Thoracic aorta (tissue), 2 donors: Measurements from ENCODE around the gene CYP2S1. TPM values are rescaled to one million over a fixed set of nuclear protein-coding genes. Genes with fewer than 3 reads are reported as not detected.
"Not testable (repeated sequence)": the region's sequence is repeated elsewhere in the genome, so short reads cannot be mapped to it uniquely, and the experiment has no call there.

Experiments used
- ATAC-seq: fragments of 150-250 bp; one replicate; pipeline ENCODE4 v1.8.0; 2017; ENCODE audit warnings: low read depth; ENCODE audit not compliant: insufficient number of reproducible peaks, low FRiP score
- DNase-seq: peaks from one replicate; pipeline ENCODE4 v3.0.0-alpha.2; 2020; ENCODE audit warnings: low spot score
- H3K27ac ChIP-seq, 2 donors: fragments of 200-600 bp; sonication (generic); 1 replicate in 1 of 2; 2 replicates in 1 of 2; pipeline ENCODE4 v1.5.1; 2016; ENCODE audit warnings: mild to moderate bottlenecking in 2 of 2, moderate library complexity in 2 of 2
- H3K27me3 ChIP-seq: fragments of 200-600 bp; sonication (generic); replicated peaks from 2 replicates; pipeline ENCODE4 v1.6.0; 2016; ENCODE audit warnings: mild to moderate bottlenecking; ENCODE audit not compliant: insufficient read depth
- H3K36me3 ChIP-seq: fragments of 200-600 bp; sonication (generic); one replicate; pipeline ENCODE4 v1.5.1; 2016
- H3K4me1 ChIP-seq, 2 donors: fragments of 200-600 bp; sonication (generic); 1 replicate in 1 of 2; 2 replicates in 1 of 2; pipeline versions ENCODE4 v1.5.1 to v1.6.0; 2016; ENCODE audit warnings: low read depth in 2 of 2, mild to moderate bottlenecking in 1 of 2; ENCODE audit not compliant: control insufficient read depth in 1 of 2
- H3K4me3 ChIP-seq: fragments of 200-600 bp; sonication (generic); 2 replicates; pipeline ENCODE4 v1.5.1; 2016; ENCODE audit warnings: mild to moderate bottlenecking
- H3K9me3 ChIP-seq: fragments of 200-600 bp; sonication (generic); 2 replicates; pipeline ENCODE4 v1.5.1; 2016
- total RNA-seq, 2 donors: library from RNA; depleted of rRNA; stranded (reverse); fragments of >200 nt; gene quantifications; one replicate each; pipeline versions ENCODE4 v1.1.0 to v1.2.3, GENCODE V29; 2016
- TF ChIP-seq, protein P1 (sequence below): fragments of 200-600 bp; sonication (generic); IDR thresholded peaks from one replicate; pipeline ENCODE4 v1.5.1; 2019; ENCODE audit warnings: antibody characterized with exemption

Gene CYP2S1
- total RNA-seq, 2 donors from 2014 or later, result 2.3 to 12.4 TPM

DNA sequence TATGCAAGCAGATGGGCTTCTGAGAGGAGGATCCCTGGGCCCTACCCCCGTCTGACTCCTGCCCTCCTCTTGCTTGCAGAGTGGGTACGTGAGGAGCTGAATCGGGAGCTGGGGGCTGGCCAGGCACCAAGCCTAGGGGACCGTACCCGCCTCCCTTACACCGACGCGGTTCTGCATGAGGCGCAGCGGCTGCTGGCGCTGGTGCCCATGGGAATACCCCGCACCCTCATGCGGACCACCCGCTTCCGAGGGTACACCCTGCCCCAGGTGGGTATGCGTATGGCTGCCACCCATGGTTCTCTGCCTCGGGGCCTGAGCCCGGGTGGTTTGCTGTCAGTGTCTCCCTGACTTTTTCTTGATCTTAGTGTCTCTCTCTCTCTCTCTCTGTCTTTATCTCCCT lies 10.4 kb downstream of the CYP2S1 start:
- Histone ChIP-seq H3K36me3 (no peaks in the 10 kb centered on the region), H3K27ac (no peak overlapping the region), H3K4me3 (no peak overlapping the region), H3K4me1 (peaks cover 0 to 8% of the 10 kb centered on the region in 2 donors), H3K27me3 (no peaks in the 10 kb centered on the region), H3K9me3 (no peaks in the 10 kb centered on the region)
- ATAC-seq (no peak), DNase-seq (no peak)
- TF ChIP-seq, protein P1, sequence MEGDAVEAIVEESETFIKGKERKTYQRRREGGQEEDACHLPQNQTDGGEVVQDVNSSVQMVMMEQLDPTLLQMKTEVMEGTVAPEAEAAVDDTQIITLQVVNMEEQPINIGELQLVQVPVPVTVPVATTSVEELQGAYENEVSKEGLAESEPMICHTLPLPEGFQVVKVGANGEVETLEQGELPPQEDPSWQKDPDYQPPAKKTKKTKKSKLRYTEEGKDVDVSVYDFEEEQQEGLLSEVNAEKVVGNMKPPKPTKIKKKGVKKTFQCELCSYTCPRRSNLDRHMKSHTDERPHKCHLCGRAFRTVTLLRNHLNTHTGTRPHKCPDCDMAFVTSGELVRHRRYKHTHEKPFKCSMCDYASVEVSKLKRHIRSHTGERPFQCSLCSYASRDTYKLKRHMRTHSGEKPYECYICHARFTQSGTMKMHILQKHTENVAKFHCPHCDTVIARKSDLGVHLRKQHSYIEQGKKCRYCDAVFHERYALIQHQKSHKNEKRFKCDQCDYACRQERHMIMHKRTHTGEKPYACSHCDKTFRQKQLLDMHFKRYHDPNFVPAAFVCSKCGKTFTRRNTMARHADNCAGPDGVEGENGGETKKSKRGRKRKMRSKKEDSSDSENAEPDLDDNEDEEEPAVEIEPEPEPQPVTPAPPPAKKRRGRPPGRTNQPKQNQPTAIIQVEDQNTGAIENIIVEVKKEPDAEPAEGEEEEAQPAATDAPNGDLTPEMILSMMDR, result no peak

DNA sequence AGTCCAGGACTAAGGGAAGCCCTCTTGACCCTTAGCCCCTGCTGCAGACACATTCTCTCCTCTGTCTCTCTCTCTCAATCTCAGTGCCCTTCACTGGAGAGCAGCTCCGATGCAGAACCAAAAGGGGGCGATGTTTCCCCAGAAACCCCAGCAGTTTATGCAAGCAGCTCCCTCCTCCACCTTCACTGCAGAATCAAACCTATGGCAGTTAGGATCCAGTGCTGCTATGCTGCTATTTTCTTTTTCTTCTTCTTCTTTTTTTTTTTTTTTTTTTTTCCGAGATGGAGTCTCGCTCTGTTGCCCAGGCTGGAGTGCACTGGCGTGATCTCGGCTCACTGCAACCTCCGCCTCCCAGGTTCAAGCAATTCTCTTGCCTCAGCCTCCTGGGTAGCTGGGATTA lies 11.3 kb downstream of the CYP2S1 start:
- H3K4me3 ChIP-seq, H3K27ac ChIP-seq, DNase-seq, H3K9me3 ChIP-seq, H3K4me1 ChIP-seq, H3K36me3 ChIP-seq, H3K27me3 ChIP-seq: not testable (repeated sequence)
- peak; percentile 95 for ATAC-seq
- TF ChIP-seq, protein P1, result peak; percentile 80

DNA sequence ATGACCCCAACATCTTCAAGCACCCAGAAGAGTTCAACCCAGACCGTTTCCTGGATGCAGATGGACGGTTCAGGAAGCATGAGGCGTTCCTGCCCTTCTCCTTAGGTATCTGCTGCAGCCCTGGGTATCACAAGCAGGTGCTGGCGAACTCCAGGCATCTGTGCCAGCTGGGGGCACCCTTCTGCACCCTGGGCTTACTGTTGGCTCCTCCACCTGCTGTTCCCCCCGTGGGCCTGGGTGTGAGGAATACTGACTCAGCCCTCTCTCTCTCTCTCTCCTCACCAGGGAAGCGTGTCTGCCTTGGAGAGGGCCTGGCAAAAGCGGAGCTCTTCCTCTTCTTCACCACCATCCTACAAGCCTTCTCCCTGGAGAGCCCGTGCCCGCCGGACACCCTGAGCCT lies 13.0 kb downstream of the CYP2S1 start:
- no peak for ATAC-seq
- Histone ChIP-seq H3K36me3 (no peaks in the 10 kb centered on the region), H3K4me1 (peaks cover 0 to 8% of the 10 kb centered on the region in 2 donors), H3K27ac (no peak overlapping the region), H3K27me3 (no peaks in the 10 kb centered on the region), H3K4me3 (no peak overlapping the region), H3K9me3 (no peaks in the 10 kb centered on the region)
- DNase-seq, result no peak
- TF ChIP-seq, protein P1, result no peak

DNA sequence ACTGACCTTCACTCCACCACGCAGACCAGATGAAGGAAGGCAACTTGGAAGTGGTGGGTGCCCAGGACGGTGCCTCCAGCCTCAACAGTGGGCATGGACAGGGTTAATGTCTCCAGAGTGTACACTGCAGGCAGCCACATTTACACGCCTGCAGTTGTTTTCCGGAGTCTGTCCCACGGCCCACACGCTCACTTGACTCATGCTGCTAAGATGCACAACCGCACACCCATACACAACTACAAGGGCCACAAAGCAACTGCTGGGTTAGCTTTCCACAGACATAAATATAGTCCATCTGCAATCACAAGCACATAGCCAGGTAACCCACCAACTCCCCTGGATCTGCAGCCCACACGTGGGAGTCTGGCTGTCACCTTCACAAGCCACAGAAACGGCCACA lies 13.4 kb downstream of the CYP2S1 start:
- H3K4me1 ChIP-seq, result peaks cover 0 to 8% of the 10 kb centered on the region in 2 donors
- peak overlapping the region in 1 of 2 donors; percentile 76 for H3K27ac ChIP-seq
- ATAC-seq (no peak), DNase-seq (no peak)
- no peaks in the 10 kb centered on the region for H3K36me3 ChIP-seq
- H3K9me3 ChIP-seq, result no peaks in the 10 kb centered on the region
- TF ChIP-seq, protein P1, result no peak
- no peak overlapping the region for H3K4me3 ChIP-seq
- H3K27me3 ChIP-seq, result no peaks in the 10 kb centered on the region

DNA sequence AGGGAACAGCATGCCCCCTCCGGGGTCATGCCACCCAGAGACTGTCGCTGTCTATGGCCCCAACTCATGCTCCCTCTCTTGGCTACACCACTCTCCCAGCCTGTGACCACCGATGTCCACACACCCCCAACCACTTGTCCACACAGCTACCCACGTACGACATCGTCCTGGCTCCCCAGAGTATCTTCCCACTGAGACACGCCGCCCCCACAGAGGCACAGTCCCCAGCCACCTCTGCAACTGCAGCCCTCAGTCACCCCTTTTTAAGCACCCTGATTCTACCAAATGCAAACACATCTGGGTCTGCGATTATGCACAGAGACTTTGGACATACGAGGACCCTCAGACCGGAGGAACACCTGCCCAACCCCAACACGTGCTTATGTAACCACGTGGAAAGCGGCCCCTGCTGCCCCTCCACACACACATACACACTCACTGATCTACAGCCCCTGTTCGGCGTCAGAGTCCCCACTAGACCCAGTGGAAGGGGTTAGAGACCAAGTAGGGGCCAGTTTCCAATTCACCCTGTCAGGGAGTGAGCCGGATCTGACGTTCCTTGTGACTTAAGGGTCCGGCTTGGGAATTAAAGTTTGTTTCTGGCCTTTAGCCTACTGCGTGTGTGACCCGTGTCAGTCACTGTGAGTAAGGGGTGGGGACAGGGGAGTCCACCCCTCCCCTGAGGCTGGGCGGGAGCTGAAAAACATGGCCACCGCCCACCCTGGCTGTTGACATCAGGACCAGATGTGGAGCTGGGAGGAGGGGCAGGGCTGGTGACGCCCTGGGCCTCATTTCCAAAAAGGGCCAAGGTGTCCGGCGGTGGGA lies 14.1 kb downstream of the CYP2S1 start:
- ATAC-seq (no peak), DNase-seq (peak; percentile 62)
- Histone ChIP-seq H3K9me3 (no peaks in the 10 kb centered on the region), H3K27me3 (no peaks in the 10 kb centered on the region), H3K4me1 (peaks cover 0 to 8% of the 10 kb centered on the region in 2 donors), H3K27ac (peak overlapping the region; percentile 36 to 76), H3K36me3 (no peaks in the 10 kb centered on the region), H3K4me3 (peak overlapping the region; percentile 35)
- TF ChIP-seq, protein P1, result no peak
